HG03108 (cell line): ENCODE results near the gene DIAPH2.

Source experiments
- ATAC-seq: cut with Tn5 transposase; IDR thresholded peaks from one replicate; pipeline ENCODE4 v1.9.1; 2021; ENCODE audit warnings: moderate library complexity; ENCODE audit not compliant: unreplicated experiment

DIAPH2 gene

DNA sequence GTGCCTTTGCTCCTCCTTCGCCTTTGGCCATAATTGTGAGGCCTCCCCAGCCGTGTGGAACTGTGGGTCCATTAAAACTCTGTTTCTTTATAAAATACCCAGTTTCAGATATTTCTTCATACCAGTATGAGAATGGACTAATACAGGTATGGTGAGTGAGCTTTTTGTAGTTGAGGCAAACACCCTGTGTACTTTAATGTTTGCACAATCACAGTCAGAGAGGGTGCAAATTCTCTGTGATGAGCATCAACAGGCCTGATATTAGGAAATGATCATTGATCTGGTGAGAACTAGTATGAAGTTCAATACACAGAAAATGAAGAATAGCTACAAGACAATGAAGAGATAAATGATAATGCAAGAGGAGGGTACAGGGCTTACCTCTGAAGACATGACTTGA is 943.7 kb downstream of the DIAPH2 start:
- no peak for ATAC-seq

DNA sequence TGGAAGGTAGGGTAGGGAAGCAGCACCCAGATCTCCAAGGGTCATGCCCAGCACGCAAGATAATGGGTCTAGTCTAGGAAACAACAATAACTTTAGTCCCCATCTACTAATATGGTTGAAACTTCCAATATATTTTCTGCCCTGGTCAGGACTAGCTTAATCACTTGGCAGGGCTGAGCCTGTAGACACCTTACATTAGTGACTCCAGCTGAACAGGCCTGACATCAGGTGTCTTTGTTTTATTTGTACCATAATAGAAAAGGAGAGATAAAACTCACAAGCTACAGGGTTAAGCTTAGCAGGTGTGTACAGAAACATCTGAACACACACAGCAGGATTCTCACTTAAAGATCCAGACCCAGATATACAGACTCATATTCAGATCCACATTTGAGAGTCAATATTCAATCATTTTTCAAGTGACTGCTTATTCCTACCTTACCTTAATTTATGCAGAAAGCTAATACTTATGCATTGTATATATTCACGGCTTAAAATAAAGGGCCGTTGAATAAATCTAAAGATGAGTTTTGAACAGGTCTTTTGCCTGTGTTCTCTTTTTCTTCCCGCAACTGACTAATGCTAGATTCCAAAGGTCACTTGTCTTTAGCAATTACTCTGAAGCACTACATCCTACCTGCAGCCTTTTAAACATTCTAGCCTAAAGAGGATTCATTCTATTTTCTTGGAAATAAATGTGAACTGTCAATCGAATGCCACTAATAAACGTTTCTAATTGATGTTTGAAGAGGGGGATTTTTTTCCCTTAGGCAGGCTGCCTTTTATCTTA is 944.4 kb downstream of the DIAPH2 start:
- no peak for ATAC-seq

DNA sequence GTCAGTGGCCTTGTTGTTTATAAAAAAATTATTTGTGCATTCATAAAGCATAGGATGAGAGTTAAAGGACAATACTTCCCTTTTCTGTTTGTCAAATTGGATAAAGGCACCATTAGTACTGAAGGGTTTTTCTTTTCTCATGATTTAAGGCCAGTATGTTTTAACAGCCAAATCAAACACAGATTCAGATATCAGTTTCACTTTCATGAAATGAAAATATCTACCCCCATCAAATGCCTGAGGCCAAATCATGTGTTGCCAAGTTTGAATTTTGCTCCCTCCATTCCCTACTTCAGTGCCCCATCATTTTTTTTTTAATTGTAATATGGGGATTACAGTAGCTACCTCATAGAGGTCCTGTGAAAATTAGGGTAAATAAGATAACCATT is 944.9 kb downstream of the DIAPH2 start:
- ATAC-seq: no peak

DNA sequence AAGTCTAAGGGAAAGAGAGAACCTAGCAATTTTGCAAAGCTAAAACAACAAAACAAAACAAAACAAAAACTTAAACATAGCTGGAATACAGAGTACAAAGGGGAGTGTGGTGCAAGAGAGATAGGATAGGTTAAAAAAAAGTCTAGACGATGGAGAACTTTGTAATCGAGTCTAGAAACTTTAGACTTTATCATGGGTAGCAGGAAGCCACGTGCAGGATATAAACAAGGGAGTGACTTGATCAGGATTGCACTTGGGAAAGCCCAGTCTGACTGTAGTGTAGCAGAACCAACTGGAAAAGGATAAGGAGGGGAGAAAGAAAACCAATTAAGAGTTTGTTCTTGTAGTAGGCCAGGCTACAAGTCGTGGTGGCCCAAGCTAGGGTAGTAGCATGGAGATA is 949.2 kb downstream of the DIAPH2 start:
- no peak for ATAC-seq

DNA sequence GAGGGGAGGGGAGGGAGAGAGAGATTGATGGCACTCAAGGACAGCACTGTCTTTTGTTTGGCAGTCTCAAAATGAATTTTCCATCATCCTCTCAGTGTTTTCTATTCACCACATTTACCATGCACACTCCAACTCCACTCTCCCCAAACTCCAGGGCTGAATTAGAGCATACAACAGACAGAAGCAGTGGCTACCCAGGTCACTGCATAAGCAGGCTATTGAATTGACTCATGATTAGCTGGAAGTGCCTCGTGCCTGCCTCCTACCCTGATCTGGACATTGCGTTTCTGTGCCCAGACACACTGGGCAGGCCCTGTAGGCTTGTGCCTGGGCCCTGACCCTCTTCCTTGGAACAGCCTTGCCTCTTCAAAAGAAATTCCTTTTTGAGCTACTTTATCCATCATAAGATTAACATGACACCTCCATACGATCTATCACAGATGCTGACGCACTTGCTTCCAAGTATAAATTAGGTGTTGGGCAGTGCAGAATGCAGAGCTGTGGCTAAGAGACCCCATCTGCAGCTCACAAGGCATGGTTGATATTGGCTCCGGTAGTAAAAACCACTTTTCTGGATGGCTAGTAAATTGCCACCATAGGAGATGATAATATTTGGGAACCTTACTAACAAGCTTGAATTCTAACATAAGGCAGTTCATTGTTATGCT is 952.0 kb downstream of the DIAPH2 start:
- no peak for ATAC-seq

DNA sequence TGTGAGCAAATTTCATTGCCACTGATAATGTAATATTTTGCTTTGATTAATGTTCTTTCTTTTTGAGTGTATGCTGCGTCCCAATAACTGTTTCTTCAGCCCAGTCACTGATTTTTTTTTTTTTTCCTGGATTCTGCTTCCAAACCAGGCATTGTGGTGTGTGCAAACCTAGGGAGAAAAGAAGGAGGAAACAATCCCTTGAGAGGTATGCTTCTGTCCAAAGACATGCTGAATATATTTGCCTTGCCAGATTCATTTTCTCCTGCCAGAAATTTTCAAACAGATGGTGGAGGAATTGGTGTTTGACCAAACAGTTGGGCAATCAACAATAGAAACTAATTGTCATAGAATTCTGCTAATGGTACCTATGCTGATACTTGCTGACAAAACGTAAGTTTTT is 952.6 kb downstream of the DIAPH2 start:
- ATAC-seq: no peak

DNA sequence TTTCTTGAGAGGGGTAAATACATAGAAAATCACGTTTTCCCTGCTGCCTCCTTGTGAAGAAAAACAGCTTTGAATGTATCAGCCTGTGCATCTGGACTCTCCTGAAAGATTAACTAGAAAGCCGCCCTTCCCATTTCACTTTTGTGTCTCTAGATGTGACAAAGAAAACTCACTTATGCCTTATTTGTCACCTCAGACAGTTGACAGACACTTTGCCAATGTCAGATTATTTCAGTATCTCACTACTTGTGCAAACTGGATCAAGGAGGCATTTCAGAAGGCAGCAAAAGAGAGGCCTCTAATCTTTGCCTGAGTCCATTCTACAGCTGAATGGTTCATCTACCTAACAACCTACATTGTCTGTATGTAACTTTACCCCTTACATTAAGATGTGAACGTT is 954.0 kb downstream of the DIAPH2 start:
- ATAC-seq: no peak

DNA sequence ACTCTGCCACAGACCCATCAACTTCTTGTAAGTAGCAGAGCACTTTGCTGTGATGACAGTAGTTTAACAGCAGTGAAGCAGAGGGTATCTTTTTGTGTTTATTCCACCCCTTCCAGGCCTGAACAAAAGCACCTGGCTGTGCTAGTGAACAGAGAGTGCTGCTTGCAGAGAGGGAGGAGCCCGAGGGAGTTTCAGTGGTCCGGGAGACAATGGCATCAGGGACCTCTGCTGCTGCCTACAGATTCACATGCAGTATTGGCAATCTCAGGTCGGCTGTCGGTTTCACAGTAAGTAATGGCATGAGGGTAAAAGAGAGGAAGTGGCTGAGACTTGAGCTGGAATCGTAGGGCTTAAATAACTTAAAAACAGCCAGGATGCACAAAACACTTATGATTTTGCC is 954.9 kb downstream of the DIAPH2 start:
- ATAC-seq: no peak
